Calu3 (cell line): ENCODE results near the gene CDH9. TPM values are rescaled to one million over a fixed set of nuclear protein-coding genes. Genes with fewer than 3 reads are reported as not detected.

Experiments used
- BruUV-seq: library from RNA; stranded (reverse); fragments of 400-500 nt; replicated peaks from 2 replicates; lab custom pipeline; 2021; lab: Mats Ljungman, UMichigan
- CTCF ChIA-PET: fragments of 300-600 bp; sonication (Branson Sonifier 250); formaldehyde crosslinking; loops from one replicate; lab custom pipeline; 2022; ENCODE audit warnings: antibody characterized with exemption; lab: Charles Lee
- DNase-seq: peaks from one replicate; pipeline ENCODE4 v3.0.0; 2022
- H3K27ac Mint-ChIP-seq: one replicate; pipeline ENCODE4 v1.8.0; 2022; ENCODE audit warnings: mixed read lengths; ENCODE audit not compliant: unreplicated experiment
- H3K27me3 Mint-ChIP-seq: one replicate; pipeline ENCODE4 v1.8.0; 2022; ENCODE audit warnings: mixed read lengths; ENCODE audit not compliant: unreplicated experiment
- H3K36me3 Mint-ChIP-seq: one replicate; pipeline ENCODE4 v1.8.0; 2022; ENCODE audit warnings: mild to moderate bottlenecking, moderate library complexity, mixed read lengths; ENCODE audit not compliant: insufficient read depth, unreplicated experiment
- H3K4me1 Mint-ChIP-seq: one replicate; pipeline ENCODE4 v1.8.0; 2022; ENCODE audit warnings: mild to moderate bottlenecking, low read depth, mixed read lengths; ENCODE audit not compliant: unreplicated experiment
- H3K4me3 Mint-ChIP-seq: one replicate; pipeline ENCODE4 v1.8.0; 2022; ENCODE audit warnings: mild to moderate bottlenecking, low read depth, moderate library complexity, mixed read lengths; ENCODE audit not compliant: unreplicated experiment
- H3K9me3 Mint-ChIP-seq: one replicate; pipeline ENCODE4 v1.8.0; 2022; ENCODE audit warnings: low read depth, mixed read lengths; ENCODE audit not compliant: unreplicated experiment
- intact Hi-C: fragments of 100-400 bp; cut with micrococcal nuclease; formaldehyde crosslinking; loops from one replicate; pipeline ENCODE4 v1.10.0; 2022; ENCODE audit not compliant: unreplicated experiment
- total RNA-seq: library from RNA; stranded (reverse); gene quantifications from 2 replicates; pipeline ENCODE4 v1.2.3, GENCODE V29; 2022
- TF ChIP-seq, protein P1 (sequence below): fragments of 200-600 bp; IDR thresholded peaks from one replicate; pipeline ENCODE4 v1.8.0; 2022; ENCODE audit warnings: antibody characterized with exemption; ENCODE audit not compliant: unreplicated experiment

CDH9 gene
- total RNA-seq, 1 experiment from 2014 or later, result not detected

DNA sequence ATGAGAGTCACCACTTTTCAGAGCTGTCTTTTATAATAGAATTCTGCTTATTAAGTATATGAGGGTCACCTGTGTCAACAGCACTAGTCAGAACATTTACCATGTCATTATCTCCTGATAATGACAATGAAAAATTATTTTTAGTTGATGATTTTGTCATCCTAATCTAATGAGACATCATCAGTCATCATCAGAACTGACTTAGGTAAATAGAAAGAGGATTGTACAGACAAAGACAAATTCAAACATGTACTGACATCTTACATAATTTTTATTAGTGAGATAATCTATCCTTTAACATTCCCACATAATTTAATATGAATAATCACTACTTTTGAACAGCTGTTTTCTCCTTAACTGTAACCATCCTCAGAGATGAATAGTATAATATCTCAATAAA lies 22.6 kb downstream of the CDH9 start:
- no peaks in the 10 kb centered on the region for H3K27me3 Mint-ChIP-seq

GRCh38 chr5:27011274-27011673 lies 27.1 kb downstream of the CDH9 start:
- no peaks in the 10 kb centered on the region for H3K27me3 Mint-ChIP-seq
- no peak overlapping the region for H3K4me3 Mint-ChIP-seq
- peaks cover 6% of the 10 kb centered on the region for H3K9me3 Mint-ChIP-seq
- no peaks in the 10 kb centered on the region for H3K4me1 Mint-ChIP-seq
- DNase-seq, result no peak
- no TSS peak for BruUV-seq
- H3K36me3 Mint-ChIP-seq, result no peaks in the 10 kb centered on the region
- intact Hi-C loops, result no loop called here
- no peak overlapping the region for H3K27ac Mint-ChIP-seq
- TF ChIP-seq, protein P1, sequence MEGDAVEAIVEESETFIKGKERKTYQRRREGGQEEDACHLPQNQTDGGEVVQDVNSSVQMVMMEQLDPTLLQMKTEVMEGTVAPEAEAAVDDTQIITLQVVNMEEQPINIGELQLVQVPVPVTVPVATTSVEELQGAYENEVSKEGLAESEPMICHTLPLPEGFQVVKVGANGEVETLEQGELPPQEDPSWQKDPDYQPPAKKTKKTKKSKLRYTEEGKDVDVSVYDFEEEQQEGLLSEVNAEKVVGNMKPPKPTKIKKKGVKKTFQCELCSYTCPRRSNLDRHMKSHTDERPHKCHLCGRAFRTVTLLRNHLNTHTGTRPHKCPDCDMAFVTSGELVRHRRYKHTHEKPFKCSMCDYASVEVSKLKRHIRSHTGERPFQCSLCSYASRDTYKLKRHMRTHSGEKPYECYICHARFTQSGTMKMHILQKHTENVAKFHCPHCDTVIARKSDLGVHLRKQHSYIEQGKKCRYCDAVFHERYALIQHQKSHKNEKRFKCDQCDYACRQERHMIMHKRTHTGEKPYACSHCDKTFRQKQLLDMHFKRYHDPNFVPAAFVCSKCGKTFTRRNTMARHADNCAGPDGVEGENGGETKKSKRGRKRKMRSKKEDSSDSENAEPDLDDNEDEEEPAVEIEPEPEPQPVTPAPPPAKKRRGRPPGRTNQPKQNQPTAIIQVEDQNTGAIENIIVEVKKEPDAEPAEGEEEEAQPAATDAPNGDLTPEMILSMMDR, result no peak
- CTCF ChIA-PET, result no interaction called here

More for the DNA sequence above, 22.6 kb downstream of the CDH9 start:
- Mint-ChIP-seq H3K4me3 (no peak overlapping the region), H3K27ac (no peak overlapping the region), H3K36me3 (no peaks in the 10 kb centered on the region), H3K9me3 (no peaks in the 10 kb centered on the region), H3K4me1 (no peaks in the 10 kb centered on the region)
- no peak for DNase-seq
- no TSS peak for BruUV-seq
- TF ChIP-seq, protein P1, result no peak
- CTCF ChIA-PET, result no interaction called here
- intact Hi-C loops, result no loop called here

GRCh38 chr5:27010646-27011045 lies 27.7 kb downstream of the CDH9 start:
- peaks cover 6% of the 10 kb centered on the region for H3K9me3 Mint-ChIP-seq
- CTCF ChIA-PET, result no interaction called here
- TF ChIP-seq, protein P1, result no peak
- intact Hi-C loops, result no loop called here
- H3K36me3 Mint-ChIP-seq, result no peaks in the 10 kb centered on the region
- H3K27ac Mint-ChIP-seq, result no peak overlapping the region
- no TSS peak for BruUV-seq
- H3K4me3 Mint-ChIP-seq, result no peak overlapping the region
- no peaks in the 10 kb centered on the region for H3K4me1 Mint-ChIP-seq
- H3K27me3 Mint-ChIP-seq, result no peaks in the 10 kb centered on the region
- no peak for DNase-seq

GRCh38 chr5:27009540-27009915 lies 28.9 kb downstream of the CDH9 start:
- DNase-seq, result no peak
- CTCF ChIA-PET, result no interaction called here
- Mint-ChIP-seq H3K27ac (no peak overlapping the region), H3K4me3 (no peak overlapping the region), H3K9me3 (peaks cover 6% of the 10 kb centered on the region), H3K36me3 (no peaks in the 10 kb centered on the region), H3K4me1 (no peaks in the 10 kb centered on the region), H3K27me3 (no peaks in the 10 kb centered on the region)
- intact Hi-C loops, result no loop called here
- no TSS peak for BruUV-seq
- TF ChIP-seq, protein P1, result no peak
